H1 (cell line): Measurements from ENCODE around the gene JAKMIP3. TPM values are rescaled to one million over a fixed set of nuclear protein-coding genes. Genes with fewer than 3 reads are reported as not detected.

Experiments
- CTCF ChIA-PET: fragments of 300-600 bp; sonication (Branson Sonifier 250); formaldehyde crosslinking; loops from one replicate; lab custom pipeline; 2021; ENCODE audit not compliant: partially characterized antibody; lab: Charles Lee
- POLR2A ChIA-PET: fragments of 300-600 bp; sonication (Branson Sonifier 250); formaldehyde crosslinking; loops from one replicate; lab custom pipeline; 2021; ENCODE audit warnings: inconsistent platforms; ENCODE audit not compliant: partially characterized antibody; lab: Charles Lee
- DNase-seq, 2 experiments: peaks; one replicate each; pipeline versions ENCODE4 v3.0.0 to v3.0.0-alpha.2; 2010 to 2022; ENCODE audit warnings: low spot score in 2 of 2, low read depth in 1 of 2, mixed read lengths in 1 of 2
- FAIRE-seq: peaks from 2 replicates; lab custom pipeline; 2011; peaks lifted over from hg19 to GRCh38; lab: Jason Lieb, UNC
- H2AFZ ChIP-seq: 2 replicates; pipeline ENCODE4 v1.8.1; 2012; ENCODE audit warnings: low read length, inconsistent platforms
- H2AK5ac ChIP-seq: 2 replicates; pipeline ENCODE4 v1.6.1; 2013; ENCODE audit warnings: low read depth, low read length
- H2BK120ac ChIP-seq: replicated peaks from 2 replicates; pipeline ENCODE3; 2013; ENCODE audit warnings: low read depth, low read length, inconsistent platforms
- H2BK12ac ChIP-seq: 2 replicates; pipeline ENCODE4 v1.6.1; 2013; ENCODE audit warnings: low read depth, low read length
- H2BK15ac ChIP-seq: 2 replicates; pipeline ENCODE4 v1.6.1; 2013; ENCODE audit warnings: low read length
- H2BK20ac ChIP-seq: 2 replicates; pipeline ENCODE4 v1.6.1; 2013; ENCODE audit warnings: low read length
- H2BK5ac ChIP-seq: 2 replicates; pipeline ENCODE4 v1.6.1; 2013; ENCODE audit warnings: low read depth, low read length
- H3K14ac ChIP-seq: 2 replicates; pipeline ENCODE4 v1.6.1; 2013; ENCODE audit warnings: inconsistent platforms; ENCODE audit not compliant: insufficient read length
- H3K18ac ChIP-seq: 2 replicates; pipeline ENCODE4 v1.6.1; 2013; ENCODE audit warnings: low read length; ENCODE audit errors: extremely low read depth
- H3K23ac ChIP-seq: 2 replicates; pipeline ENCODE4 v1.6.1; 2013; ENCODE audit warnings: inconsistent platforms; ENCODE audit not compliant: insufficient read length
- H3K23me2 ChIP-seq: 2 replicates; pipeline ENCODE4 v1.6.1; 2013; ENCODE audit warnings: low read depth, low read length
- H3K27ac ChIP-seq: 2 replicates; pipeline ENCODE4 v1.6.1; 2011; ENCODE audit warnings: low read depth, low read length, inconsistent platforms
- H3K27me3 ChIP-seq, 4 experiments: replicated peaks in 1 of 4; 1 replicate in 1 of 4; 2 replicates in 3 of 4; pipeline versions ENCODE4 v1.6.1 to v1.8.1; 2011 to 2013; ENCODE audit warnings: low read length in 3 of 4, mild to moderate bottlenecking in 3 of 4, inconsistent platforms in 2 of 4, mixed read lengths in 2 of 4, moderate library complexity in 1 of 4; ENCODE audit not compliant: control insufficient read depth in 3 of 4, insufficient read depth in 3 of 4; ENCODE audit errors: extremely low read depth in 1 of 4
- H3K36me3 ChIP-seq, 4 experiments: 2 replicates each; pipeline versions ENCODE4 v1.6.1 to v1.8.1; 2011 to 2013; ENCODE audit warnings: mild to moderate bottlenecking in 4 of 4, low read length in 3 of 4, moderate library complexity in 2 of 4, control low read depth in 1 of 4, inconsistent platforms in 1 of 4; ENCODE audit not compliant: insufficient read depth in 4 of 4, control insufficient read depth in 2 of 4
- H3K4ac ChIP-seq: replicated peaks from 2 replicates; pipeline ENCODE3; 2013; ENCODE audit warnings: low read length, low read depth, mixed read lengths, inconsistent platforms; ENCODE audit not compliant: insufficient read length
- H3K4me1 ChIP-seq, 4 experiments: replicated peaks in 1 of 4; 1 replicate in 1 of 4; 2 replicates in 3 of 4; pipeline versions ENCODE4 v1.6.1 to v1.8.1; 2011 to 2013; ENCODE audit warnings: low read length in 3 of 4, inconsistent platforms in 2 of 4, mixed read lengths in 1 of 4; ENCODE audit not compliant: insufficient read depth in 4 of 4, control insufficient read depth in 3 of 4
- H3K4me2 ChIP-seq, 2 experiments: 2 replicates each; pipeline versions ENCODE4 v1.6.1 to v1.8.1; 2011 to 2013; ENCODE audit warnings: low read depth in 2 of 2, low read length in 2 of 2, control low read depth in 1 of 2, inconsistent platforms in 1 of 2, mild to moderate bottlenecking in 1 of 2; ENCODE audit not compliant: insufficient read depth in 1 of 2
- H3K4me3 ChIP-seq, 4 experiments: fragments of 200-600, 300-600 bp in 1 of 4; sonication (generic), shearing (Covaris generic), sonication (Bioruptor Twin) in 1 of 4; 2 replicates each; pipeline versions ENCODE4 v1.5.1 to v1.8.1; 2011 to 2016; ENCODE audit warnings: low read length in 4 of 4, low read depth in 3 of 4, control low read depth in 2 of 4, inconsistent platforms in 2 of 4, mild to moderate bottlenecking in 2 of 4, mixed read lengths in 1 of 4, moderate library complexity in 1 of 4; ENCODE audit not compliant: insufficient read depth in 2 of 4; ENCODE audit errors: extremely low read depth in 1 of 4
- H3K56ac ChIP-seq: replicated peaks from 2 replicates; pipeline ENCODE3; 2013; ENCODE audit warnings: low read depth, mild to moderate bottlenecking, mixed read lengths, low read length, inconsistent platforms; ENCODE audit not compliant: insufficient read length
- H3K79me1 ChIP-seq: 2 replicates; pipeline ENCODE4 v1.6.1; 2013; ENCODE audit warnings: low read depth, low read length, control low read depth
- H3K79me2 ChIP-seq, 2 experiments: 2 replicates each; pipeline versions ENCODE4 v1.6.1 to v1.8.1; 2012 to 2013; ENCODE audit warnings: low read length in 2 of 2, mild to moderate bottlenecking in 2 of 2, inconsistent platforms in 1 of 2; ENCODE audit not compliant: insufficient read depth in 2 of 2, control insufficient read depth in 1 of 2
- H3K9ac ChIP-seq, 4 experiments: replicated peaks in 1 of 4; 1 replicate in 1 of 4; 2 replicates in 3 of 4; pipeline versions ENCODE4 v1.6.1 to v1.8.1; 2011 to 2013; ENCODE audit warnings: low read depth in 3 of 4, low read length in 3 of 4, control low read depth in 2 of 4, mild to moderate bottlenecking in 2 of 4, moderate library complexity in 2 of 4, inconsistent platforms in 1 of 4; ENCODE audit errors: extremely low read depth in 1 of 4
- H3K9me3 ChIP-seq, 2 experiments: 2 replicates each; pipeline versions ENCODE4 v1.6.1 to v1.8.1; 2012 to 2013; ENCODE audit warnings: mild to moderate bottlenecking in 2 of 2, moderate library complexity in 2 of 2, control low read depth in 1 of 2, inconsistent platforms in 1 of 2, low read depth in 1 of 2, low read length in 1 of 2, mixed read lengths in 1 of 2; ENCODE audit not compliant: insufficient read depth in 2 of 2
- H4K20me1 ChIP-seq, 2 experiments: replicated peaks in 1 of 2; 2 replicates each; pipeline versions ENCODE3 to v1.8.1; 2011 to 2013; ENCODE audit warnings: inconsistent platforms in 2 of 2, low read length in 2 of 2, mild to moderate bottlenecking in 1 of 2; ENCODE audit not compliant: insufficient read depth in 2 of 2, control insufficient read depth in 1 of 2
- H4K5ac ChIP-seq: 2 replicates; pipeline ENCODE4 v1.6.1; 2013; ENCODE audit warnings: low read length, low read depth, mixed read lengths, inconsistent platforms; ENCODE audit not compliant: insufficient read length
- H4K8ac ChIP-seq: 2 replicates; pipeline ENCODE4 v1.8.0; 2013; ENCODE audit warnings: mild to moderate bottlenecking, moderate library complexity, low read length, inconsistent platforms; ENCODE audit not compliant: insufficient read depth; ENCODE audit errors: extremely low read depth
- H4K91ac ChIP-seq: replicated peaks from 2 replicates; pipeline ENCODE3; 2013; ENCODE audit warnings: low read length, mixed read lengths, inconsistent platforms; ENCODE audit not compliant: insufficient read length
- CEBPB ChIP-seq: IDR thresholded peaks from 2 replicates; pipeline ENCODE4 v1.6.1; 2012; ENCODE audit warnings: low read depth, low read length
- RFX5 ChIP-seq: IDR thresholded peaks from 2 replicates; pipeline ENCODE4 v1.6.1; 2011; ENCODE audit warnings: low read depth, low read length, improper control_type of control experiment, borderline replicate concordance
- WGBS, 2 experiments: shearing (Covaris generic) in 1 of 2; methylation state at CpG; one replicate each; pipeline versions ENCODE4 v1.1.6 to v1.1.7; 2013 to 2015; ENCODE audit warnings: low lambda C conversion rate in 2 of 2, mixed read lengths in 2 of 2, inconsistent platforms in 1 of 2, low coverage in 1 of 2, missing lambda C conversion rate in 1 of 2; ENCODE audit not compliant: insufficient replicate concordance in 2 of 2, insufficient coverage in 1 of 2, insufficient read length in 1 of 2; ENCODE audit errors: extremely low coverage in 1 of 2, missing lambda C conversion rate in 1 of 2; 5-methylcytosine and 5-hydroxymethylcytosine counted together
- polyA plus RNA-seq, 7 experiments: library from polyadenylated mRNA; depleted of rRNA in 3 of 7; stranded (reverse) in 5 of 7; unstranded in 2 of 7; fragments of >200 nt in 5 of 7; fragments of 200-250 nt in 2 of 7; gene quantifications; 1 replicate in 5 of 7; 2 replicates in 1 of 7; 4 replicates in 1 of 7; pipeline versions ENCODE4 v1.2.1 to v1.2.3, GENCODE V29; 2011 to 2013; ENCODE audit warnings: missing spikeins in 2 of 7, mixed read lengths in 2 of 7
- total RNA-seq: library from RNA; stranded (reverse); fragmentation: NEBNext Ultra II Directional; extraction: Animal tissue kit (Norgen Biotek cat#: 25700); gene quantifications from 2 replicates; pipeline ENCODE4 v1.2.1, GENCODE V29; 2021

Gene JAKMIP3
- total and polyA plus RNA-seq, 2 of the 8 experiments (the other 6 are each of a cell fraction or from before 2014, with no cell fraction given) = 0.83 to 0.91 TPM

GRCh38 chr10:132055616-132056015 lies 10.1 kb upstream of the JAKMIP3 start:
- H3K18ac ChIP-seq = no peak overlapping the region

More at GRCh38 chr10:132055616-132056015, 10.1 kb upstream of the JAKMIP3 start:
- ChIA-PET CTCF (interaction anchor here (1.2 kb wide), 1 partner anchor 15 kb away, joined by 3 read pairs; no protein-coding TSS in a partner anchor), POLR2A (no interaction called here)
- peaks cover 0 to 4% (median under 1%) of the 10 kb centered on the region in 4 experiments; a peak in 2 of 7 replicates for H3K4me1 ChIP-seq
- no peak overlapping the region for H3K9ac ChIP-seq
- no peak overlapping the region for H2BK120ac ChIP-seq
- no peak overlapping the region for H2BK12ac ChIP-seq
- H3K4me2 ChIP-seq = no peak overlapping the region
- H4K20me1 ChIP-seq = no peaks in the 10 kb centered on the region
- no peak overlapping the region for H2BK20ac ChIP-seq
- TF ChIP-seq RFX5 (no peak), CEBPB (no peak)
- H3K9me3 ChIP-seq = peaks cover 15 to 20% of the 10 kb centered on the region in 2 experiments
- H3K27me3 ChIP-seq = no peaks in the 10 kb centered on the region
- no peak overlapping the region for H4K91ac ChIP-seq
- DNase-seq (no peak), FAIRE-seq (no peak)
- H3K4me3 ChIP-seq = no peak overlapping the region
- no peak overlapping the region for H4K5ac ChIP-seq
- H2AFZ ChIP-seq = no peak overlapping the region
- H3K14ac ChIP-seq = no peak overlapping the region
- no peak overlapping the region for H2BK15ac ChIP-seq
- H4K8ac ChIP-seq = no peak overlapping the region
- H2BK5ac ChIP-seq = no peak overlapping the region
- H3K36me3 ChIP-seq = no peaks in the 10 kb centered on the region
- H3K4ac ChIP-seq = no peak overlapping the region
- H3K79me1 ChIP-seq = no peaks in the 10 kb centered on the region
- no peak overlapping the region for H3K27ac ChIP-seq
- H3K23me2 ChIP-seq = no peaks in the 10 kb centered on the region
- no peak overlapping the region for H3K23ac ChIP-seq
- H3K56ac ChIP-seq = no peak overlapping the region
- no peaks in the 10 kb centered on the region for H3K79me2 ChIP-seq
- H2AK5ac ChIP-seq = no peak overlapping the region
- 89% methylated on average over 6 of the region's 6 CpGs; no CpG with 5 or more reads in 1 of the 2 experiments for WGBS, 2 experiments
